Body of pancreas (tissue), 4 donors: ENCODE measurements around the gene TOP2A.

ENCODE experiments used
- POLR2A ChIP-seq, 3 donors: fragments of 450-650 bp; IDR thresholded peaks; one replicate each; pipeline ENCODE4 v1.6.1; 2016; ENCODE audit warnings: antibody characterized with exemption in 3 of 3, mild to moderate bottlenecking in 2 of 3
- TF ChIP-seq, protein P1 (sequence below), 7 experiments: fragments of 450-650 bp in 4 of 7; fragments of 200-600 bp in 3 of 7; sonication (generic) in 3 of 7; IDR thresholded peaks; one replicate each; pipeline ENCODE4 v1.5.1; 2016 to 2019; ENCODE audit warnings: antibody characterized with exemption in 7 of 7

DNA sequence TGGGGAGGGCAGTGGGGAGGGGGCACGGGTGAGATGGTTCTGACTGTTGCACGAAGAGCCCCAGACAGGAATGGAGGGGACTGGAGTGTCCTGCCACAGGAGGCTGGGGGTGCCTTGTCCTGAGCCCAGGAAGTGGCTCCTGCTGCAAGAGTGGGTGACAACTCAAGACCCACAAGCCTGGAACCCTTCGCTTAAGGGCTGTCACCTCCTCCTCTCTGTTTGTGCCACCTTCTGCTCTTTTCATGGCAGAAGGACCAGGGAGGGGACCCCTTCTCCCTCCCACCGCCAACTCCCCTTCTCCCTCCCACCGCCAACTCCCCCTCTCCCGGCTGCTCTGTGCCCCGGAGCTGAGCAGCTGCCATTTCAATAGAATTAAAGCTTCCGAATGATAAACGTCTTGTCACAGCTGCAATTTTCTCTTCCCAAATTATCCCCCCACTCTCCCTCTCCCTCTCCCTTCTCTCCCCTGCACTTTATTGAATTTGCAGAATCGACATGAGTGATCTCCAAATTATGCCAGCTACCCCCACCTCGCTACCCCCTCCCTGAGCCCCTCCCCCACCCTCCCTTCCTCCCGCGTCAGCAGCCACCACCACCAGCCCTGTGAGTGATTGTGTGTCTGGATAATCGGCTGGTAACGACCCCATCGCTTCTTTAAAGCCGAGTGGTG, 66.9 kb downstream of the TOP2A start:
- TF ChIP-seq, protein P1, sequence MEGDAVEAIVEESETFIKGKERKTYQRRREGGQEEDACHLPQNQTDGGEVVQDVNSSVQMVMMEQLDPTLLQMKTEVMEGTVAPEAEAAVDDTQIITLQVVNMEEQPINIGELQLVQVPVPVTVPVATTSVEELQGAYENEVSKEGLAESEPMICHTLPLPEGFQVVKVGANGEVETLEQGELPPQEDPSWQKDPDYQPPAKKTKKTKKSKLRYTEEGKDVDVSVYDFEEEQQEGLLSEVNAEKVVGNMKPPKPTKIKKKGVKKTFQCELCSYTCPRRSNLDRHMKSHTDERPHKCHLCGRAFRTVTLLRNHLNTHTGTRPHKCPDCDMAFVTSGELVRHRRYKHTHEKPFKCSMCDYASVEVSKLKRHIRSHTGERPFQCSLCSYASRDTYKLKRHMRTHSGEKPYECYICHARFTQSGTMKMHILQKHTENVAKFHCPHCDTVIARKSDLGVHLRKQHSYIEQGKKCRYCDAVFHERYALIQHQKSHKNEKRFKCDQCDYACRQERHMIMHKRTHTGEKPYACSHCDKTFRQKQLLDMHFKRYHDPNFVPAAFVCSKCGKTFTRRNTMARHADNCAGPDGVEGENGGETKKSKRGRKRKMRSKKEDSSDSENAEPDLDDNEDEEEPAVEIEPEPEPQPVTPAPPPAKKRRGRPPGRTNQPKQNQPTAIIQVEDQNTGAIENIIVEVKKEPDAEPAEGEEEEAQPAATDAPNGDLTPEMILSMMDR (IDR thresholded peaks at IDR 0.05): no peak
- TF ChIP-seq POLR2A (IDR thresholded peaks at IDR 0.05): no peak
